H1 (cell line): Measurements from ENCODE around the gene ZC3H12C. TPM values are rescaled to one million over a fixed set of nuclear protein-coding genes. Genes with fewer than 3 reads are reported as not detected.

Experiments used
- CTCF ChIA-PET: fragments of 300-600 bp; sonication (Branson Sonifier 250); formaldehyde crosslinking; loops from one replicate; lab custom pipeline; 2021; ENCODE audit not compliant: partially characterized antibody; lab: Charles Lee
- POLR2A ChIA-PET: fragments of 300-600 bp; sonication (Branson Sonifier 250); formaldehyde crosslinking; loops from one replicate; lab custom pipeline; 2021; ENCODE audit warnings: inconsistent platforms; ENCODE audit not compliant: partially characterized antibody; lab: Charles Lee
- DNase-seq, 2 experiments: peaks; one replicate each; pipeline versions ENCODE4 v3.0.0 to v3.0.0-alpha.2; 2010 to 2022; ENCODE audit warnings: low spot score in 2 of 2, low read depth in 1 of 2, mixed read lengths in 1 of 2
- FAIRE-seq: peaks from 2 replicates; lab custom pipeline; 2011; peaks lifted over from hg19 to GRCh38; lab: Jason Lieb, UNC
- H2AFZ ChIP-seq: 2 replicates; pipeline ENCODE4 v1.8.1; 2012; ENCODE audit warnings: low read length, inconsistent platforms
- H2AK5ac ChIP-seq: 2 replicates; pipeline ENCODE4 v1.6.1; 2013; ENCODE audit warnings: low read depth, low read length
- H2BK120ac ChIP-seq: replicated peaks from 2 replicates; pipeline ENCODE3; 2013; ENCODE audit warnings: low read depth, low read length, inconsistent platforms
- H2BK12ac ChIP-seq: 2 replicates; pipeline ENCODE4 v1.6.1; 2013; ENCODE audit warnings: low read depth, low read length
- H2BK15ac ChIP-seq: 2 replicates; pipeline ENCODE4 v1.6.1; 2013; ENCODE audit warnings: low read length
- H2BK20ac ChIP-seq: 2 replicates; pipeline ENCODE4 v1.6.1; 2013; ENCODE audit warnings: low read length
- H2BK5ac ChIP-seq: 2 replicates; pipeline ENCODE4 v1.6.1; 2013; ENCODE audit warnings: low read depth, low read length
- H3K14ac ChIP-seq: 2 replicates; pipeline ENCODE4 v1.6.1; 2013; ENCODE audit warnings: inconsistent platforms; ENCODE audit not compliant: insufficient read length
- H3K18ac ChIP-seq: 2 replicates; pipeline ENCODE4 v1.6.1; 2013; ENCODE audit warnings: low read length; ENCODE audit errors: extremely low read depth
- H3K23ac ChIP-seq: 2 replicates; pipeline ENCODE4 v1.6.1; 2013; ENCODE audit warnings: inconsistent platforms; ENCODE audit not compliant: insufficient read length
- H3K23me2 ChIP-seq: 2 replicates; pipeline ENCODE4 v1.6.1; 2013; ENCODE audit warnings: low read depth, low read length
- H3K27ac ChIP-seq: 2 replicates; pipeline ENCODE4 v1.6.1; 2011; ENCODE audit warnings: low read depth, low read length, inconsistent platforms
- H3K27me3 ChIP-seq, 4 experiments: replicated peaks in 1 of 4; 1 replicate in 1 of 4; 2 replicates in 3 of 4; pipeline versions ENCODE4 v1.6.1 to v1.8.1; 2011 to 2013; ENCODE audit warnings: low read length in 3 of 4, mild to moderate bottlenecking in 3 of 4, inconsistent platforms in 2 of 4, mixed read lengths in 2 of 4, moderate library complexity in 1 of 4; ENCODE audit not compliant: control insufficient read depth in 3 of 4, insufficient read depth in 3 of 4; ENCODE audit errors: extremely low read depth in 1 of 4
- H3K36me3 ChIP-seq, 4 experiments: 2 replicates each; pipeline versions ENCODE4 v1.6.1 to v1.8.1; 2011 to 2013; ENCODE audit warnings: mild to moderate bottlenecking in 4 of 4, low read length in 3 of 4, moderate library complexity in 2 of 4, control low read depth in 1 of 4, inconsistent platforms in 1 of 4; ENCODE audit not compliant: insufficient read depth in 4 of 4, control insufficient read depth in 2 of 4
- H3K4ac ChIP-seq: replicated peaks from 2 replicates; pipeline ENCODE3; 2013; ENCODE audit warnings: low read length, low read depth, mixed read lengths, inconsistent platforms; ENCODE audit not compliant: insufficient read length
- H3K4me1 ChIP-seq, 4 experiments: replicated peaks in 1 of 4; 1 replicate in 1 of 4; 2 replicates in 3 of 4; pipeline versions ENCODE4 v1.6.1 to v1.8.1; 2011 to 2013; ENCODE audit warnings: low read length in 3 of 4, inconsistent platforms in 2 of 4, mixed read lengths in 1 of 4; ENCODE audit not compliant: insufficient read depth in 4 of 4, control insufficient read depth in 3 of 4
- H3K4me2 ChIP-seq, 2 experiments: 2 replicates each; pipeline versions ENCODE4 v1.6.1 to v1.8.1; 2011 to 2013; ENCODE audit warnings: low read depth in 2 of 2, low read length in 2 of 2, control low read depth in 1 of 2, inconsistent platforms in 1 of 2, mild to moderate bottlenecking in 1 of 2; ENCODE audit not compliant: insufficient read depth in 1 of 2
- H3K4me3 ChIP-seq, 4 experiments: fragments of 200-600, 300-600 bp in 1 of 4; sonication (generic), shearing (Covaris generic), sonication (Bioruptor Twin) in 1 of 4; 2 replicates each; pipeline versions ENCODE4 v1.5.1 to v1.8.1; 2011 to 2016; ENCODE audit warnings: low read length in 4 of 4, low read depth in 3 of 4, control low read depth in 2 of 4, inconsistent platforms in 2 of 4, mild to moderate bottlenecking in 2 of 4, mixed read lengths in 1 of 4, moderate library complexity in 1 of 4; ENCODE audit not compliant: insufficient read depth in 2 of 4; ENCODE audit errors: extremely low read depth in 1 of 4
- H3K56ac ChIP-seq: replicated peaks from 2 replicates; pipeline ENCODE3; 2013; ENCODE audit warnings: low read depth, mild to moderate bottlenecking, mixed read lengths, low read length, inconsistent platforms; ENCODE audit not compliant: insufficient read length
- H3K79me1 ChIP-seq: 2 replicates; pipeline ENCODE4 v1.6.1; 2013; ENCODE audit warnings: low read depth, low read length, control low read depth
- H3K79me2 ChIP-seq, 2 experiments: 2 replicates each; pipeline versions ENCODE4 v1.6.1 to v1.8.1; 2012 to 2013; ENCODE audit warnings: low read length in 2 of 2, mild to moderate bottlenecking in 2 of 2, inconsistent platforms in 1 of 2; ENCODE audit not compliant: insufficient read depth in 2 of 2, control insufficient read depth in 1 of 2
- H3K9ac ChIP-seq, 4 experiments: replicated peaks in 1 of 4; 1 replicate in 1 of 4; 2 replicates in 3 of 4; pipeline versions ENCODE4 v1.6.1 to v1.8.1; 2011 to 2013; ENCODE audit warnings: low read depth in 3 of 4, low read length in 3 of 4, control low read depth in 2 of 4, mild to moderate bottlenecking in 2 of 4, moderate library complexity in 2 of 4, inconsistent platforms in 1 of 4; ENCODE audit errors: extremely low read depth in 1 of 4
- H3K9me3 ChIP-seq, 2 experiments: 2 replicates each; pipeline versions ENCODE4 v1.6.1 to v1.8.1; 2012 to 2013; ENCODE audit warnings: mild to moderate bottlenecking in 2 of 2, moderate library complexity in 2 of 2, control low read depth in 1 of 2, inconsistent platforms in 1 of 2, low read depth in 1 of 2, low read length in 1 of 2, mixed read lengths in 1 of 2; ENCODE audit not compliant: insufficient read depth in 2 of 2
- H4K20me1 ChIP-seq, 2 experiments: replicated peaks in 1 of 2; 2 replicates each; pipeline versions ENCODE3 to v1.8.1; 2011 to 2013; ENCODE audit warnings: inconsistent platforms in 2 of 2, low read length in 2 of 2, mild to moderate bottlenecking in 1 of 2; ENCODE audit not compliant: insufficient read depth in 2 of 2, control insufficient read depth in 1 of 2
- H4K5ac ChIP-seq: 2 replicates; pipeline ENCODE4 v1.6.1; 2013; ENCODE audit warnings: low read length, low read depth, mixed read lengths, inconsistent platforms; ENCODE audit not compliant: insufficient read length
- H4K8ac ChIP-seq: 2 replicates; pipeline ENCODE4 v1.8.0; 2013; ENCODE audit warnings: mild to moderate bottlenecking, moderate library complexity, low read length, inconsistent platforms; ENCODE audit not compliant: insufficient read depth; ENCODE audit errors: extremely low read depth
- H4K91ac ChIP-seq: replicated peaks from 2 replicates; pipeline ENCODE3; 2013; ENCODE audit warnings: low read length, mixed read lengths, inconsistent platforms; ENCODE audit not compliant: insufficient read length
- BACH1 ChIP-seq: IDR thresholded peaks from 2 replicates; pipeline ENCODE4 v1.6.1; 2012; ENCODE audit warnings: low read length, improper control_type of control experiment
- CHD2 ChIP-seq: IDR thresholded peaks from 2 replicates; pipeline ENCODE4 v1.6.1; 2012; ENCODE audit warnings: low read length, improper control_type of control experiment
- HDAC6 ChIP-seq: IDR thresholded peaks from one replicate; pipeline ENCODE4 v1.7.1; 2012; ENCODE audit warnings: low read depth, mild to moderate bottlenecking, inconsistent platforms, low read length, moderate library complexity
- JUND ChIP-seq: IDR thresholded peaks from 2 replicates; pipeline ENCODE4 v1.6.1; 2011; ENCODE audit warnings: mild to moderate bottlenecking, improper control_type of control experiment, low read length
- WGBS, 2 experiments: shearing (Covaris generic) in 1 of 2; methylation state at CpG; one replicate each; pipeline versions ENCODE4 v1.1.6 to v1.1.7; 2013 to 2015; ENCODE audit warnings: low lambda C conversion rate in 2 of 2, mixed read lengths in 2 of 2, inconsistent platforms in 1 of 2, low coverage in 1 of 2, missing lambda C conversion rate in 1 of 2; ENCODE audit not compliant: insufficient replicate concordance in 2 of 2, insufficient coverage in 1 of 2, insufficient read length in 1 of 2; ENCODE audit errors: extremely low coverage in 1 of 2, missing lambda C conversion rate in 1 of 2; 5-methylcytosine and 5-hydroxymethylcytosine counted together
- polyA plus RNA-seq, 7 experiments: library from polyadenylated mRNA; depleted of rRNA in 3 of 7; stranded (reverse) in 5 of 7; unstranded in 2 of 7; fragments of >200 nt in 5 of 7; fragments of 200-250 nt in 2 of 7; gene quantifications; 1 replicate in 5 of 7; 2 replicates in 1 of 7; 4 replicates in 1 of 7; pipeline versions ENCODE4 v1.2.1 to v1.2.3, GENCODE V29; 2011 to 2013; ENCODE audit warnings: missing spikeins in 2 of 7, mixed read lengths in 2 of 7
- total RNA-seq: library from RNA; stranded (reverse); fragmentation: NEBNext Ultra II Directional; extraction: Animal tissue kit (Norgen Biotek cat#: 25700); gene quantifications from 2 replicates; pipeline ENCODE4 v1.2.1, GENCODE V29; 2021
- TF ChIP-seq, protein P1 (sequence below): IDR thresholded peaks from 2 replicates; pipeline ENCODE4 v1.6.1; 2011; ENCODE audit warnings: low read length, improper control_type of control experiment

The ZC3H12C gene
- total and polyA plus RNA-seq, 2 of the 8 experiments (the other 6 are each of a cell fraction or from before 2014, with no cell fraction given), result 2.0 to 2.7 TPM

DNA sequence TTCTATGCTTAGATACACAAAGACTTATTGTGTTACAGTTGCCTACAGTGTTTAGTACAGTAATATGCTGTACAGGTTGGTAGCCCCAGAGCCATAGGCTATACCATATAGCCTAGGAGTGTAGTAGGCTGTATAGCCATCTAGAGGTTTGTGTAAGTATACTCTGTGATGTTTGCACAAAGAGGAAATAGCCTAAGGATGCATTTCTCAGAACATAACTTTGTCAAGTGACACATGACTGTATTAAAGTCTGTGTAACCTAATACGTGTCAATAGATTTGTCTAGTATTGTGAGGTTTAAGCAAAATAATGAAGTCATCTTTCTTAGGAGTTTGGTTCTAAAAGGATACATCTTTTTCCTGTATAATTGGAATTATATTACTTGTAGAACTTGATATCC, 5.5 kb downstream of the ZC3H12C start:
- TF ChIP-seq BACH1, result no peak
- TF ChIP-seq JUND, result no peak
- TF ChIP-seq, protein P1, sequence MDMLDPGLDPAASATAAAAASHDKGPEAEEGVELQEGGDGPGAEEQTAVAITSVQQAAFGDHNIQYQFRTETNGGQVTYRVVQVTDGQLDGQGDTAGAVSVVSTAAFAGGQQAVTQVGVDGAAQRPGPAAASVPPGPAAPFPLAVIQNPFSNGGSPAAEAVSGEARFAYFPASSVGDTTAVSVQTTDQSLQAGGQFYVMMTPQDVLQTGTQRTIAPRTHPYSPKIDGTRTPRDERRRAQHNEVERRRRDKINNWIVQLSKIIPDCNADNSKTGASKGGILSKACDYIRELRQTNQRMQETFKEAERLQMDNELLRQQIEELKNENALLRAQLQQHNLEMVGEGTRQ, result no peak
- TF ChIP-seq CHD2, result no peak
- TF ChIP-seq HDAC6, result no peak
- peaks cover 0 to 72% of the 10 kb centered on the region in 2 experiments; a peak in 2 of 4 replicates for H3K79me2 ChIP-seq
- no peak for DNase-seq
- 92% methylated on average over 1 of the region's 1 CpG; no CpG with 5 or more reads in 1 of the 2 experiments for WGBS, 2 experiments
- no peak overlapping the region for H2BK15ac ChIP-seq
- no peaks in the 10 kb centered on the region; a peak in 2 of 7 replicates for H3K27me3 ChIP-seq
- no peak overlapping the region for H2BK12ac ChIP-seq
- H3K23ac ChIP-seq, result no peak overlapping the region
- no peak overlapping the region for H3K56ac ChIP-seq
- no peak overlapping the region for H3K4ac ChIP-seq
- no peak overlapping the region for H4K8ac ChIP-seq
- no peak overlapping the region for H3K14ac ChIP-seq
- no peak overlapping the region for H2AK5ac ChIP-seq
- ChIA-PET POLR2A (no interaction called here), CTCF (interaction anchor here (0.8 to 1.1 kb wide), 2 partner anchors 13 to 14 kb away, joined by 3 read pairs; no protein-coding TSS in a partner anchor)
- no peak overlapping the region for H3K27ac ChIP-seq
- no peak overlapping the region for H4K5ac ChIP-seq
- no peaks in the 10 kb centered on the region for H3K36me3 ChIP-seq
- peaks cover 2% of the 10 kb centered on the region; the same call in 1 of the 2 replicates for H3K23me2 ChIP-seq
- no peak overlapping the region for H4K91ac ChIP-seq
- no peak overlapping the region for H2BK120ac ChIP-seq
- no peak overlapping the region for H3K4me3 ChIP-seq
- H3K79me1 ChIP-seq, result no peaks in the 10 kb centered on the region
- no peak overlapping the region for H3K4me2 ChIP-seq
- H3K4me1 ChIP-seq, result no peaks in the 10 kb centered on the region
- H3K18ac ChIP-seq, result no peak overlapping the region
- H4K20me1 ChIP-seq, result peaks cover 2 to 4% of the 10 kb centered on the region in 2 experiments
- no peaks in the 10 kb centered on the region for H3K9me3 ChIP-seq
- H2BK5ac ChIP-seq, result no peak overlapping the region
- no peak overlapping the region for H2AFZ ChIP-seq
- H3K9ac ChIP-seq, result no peak overlapping the region
- FAIRE-seq, result no peak
- H2BK20ac ChIP-seq, result no peak overlapping the region
